IPS-11a (cell line): ENCODE data around the gene TCF7L2.

ENCODE experiments used
- H3K4me3 ChIP-seq: one replicate; pipeline ENCODE4 v1.5.1; 2013; ENCODE audit warnings: low read depth, low read length, control low read depth

The TCF7L2 gene

DNA sequence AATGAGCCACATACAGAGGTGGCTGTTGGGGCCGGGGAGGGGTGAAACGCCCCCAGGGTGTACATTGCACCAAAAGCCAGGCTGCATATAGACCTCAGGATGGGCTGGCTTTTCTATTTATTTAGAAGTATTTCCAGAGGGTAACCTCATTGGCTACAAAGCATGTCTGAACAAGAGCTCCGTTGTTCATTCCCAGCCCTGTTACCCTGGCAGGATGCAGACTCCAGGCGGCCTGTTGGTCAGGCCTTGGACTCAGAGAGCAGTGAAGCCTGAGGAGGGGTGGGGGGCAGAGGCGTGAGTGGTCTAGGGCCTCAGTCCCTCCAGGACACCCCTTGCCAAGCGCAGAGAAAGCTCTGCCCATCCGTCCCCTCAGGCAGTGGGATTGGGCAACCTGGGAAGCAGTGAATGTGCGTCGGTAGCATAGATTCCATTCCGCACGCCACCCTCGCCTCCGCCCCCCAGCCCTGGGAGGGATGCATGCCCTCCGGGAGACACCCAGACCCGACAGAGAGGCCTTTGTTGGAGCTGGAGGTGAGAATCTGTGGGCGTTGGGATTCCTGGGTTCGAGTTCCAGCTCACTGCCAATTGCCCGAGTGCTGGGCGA lies 41.9 kb downstream of the TCF7L2 start:
- H3K4me3 ChIP-seq = no peak overlapping the region

DNA sequence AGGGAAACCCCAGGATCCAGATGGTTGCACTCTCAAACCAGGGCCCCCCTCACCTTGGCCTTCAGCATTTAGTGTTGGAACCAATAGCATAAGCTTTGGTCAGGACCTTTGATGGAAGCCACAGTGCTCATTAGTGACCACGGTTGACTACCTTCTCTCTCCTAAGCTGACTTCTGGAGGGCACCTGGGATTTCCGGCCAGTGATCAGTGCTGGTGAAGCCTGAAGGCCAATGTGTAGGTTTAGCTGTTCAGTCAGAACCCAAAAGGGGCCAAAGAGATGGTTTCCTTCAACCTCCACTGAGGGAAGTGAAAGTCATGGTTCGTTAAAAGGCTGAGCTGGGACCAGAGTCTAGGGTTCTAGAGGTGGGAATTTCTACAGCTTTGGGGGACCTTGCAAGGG lies 46.4 kb downstream of the TCF7L2 start:
- H3K4me3 ChIP-seq = no peak overlapping the region

DNA sequence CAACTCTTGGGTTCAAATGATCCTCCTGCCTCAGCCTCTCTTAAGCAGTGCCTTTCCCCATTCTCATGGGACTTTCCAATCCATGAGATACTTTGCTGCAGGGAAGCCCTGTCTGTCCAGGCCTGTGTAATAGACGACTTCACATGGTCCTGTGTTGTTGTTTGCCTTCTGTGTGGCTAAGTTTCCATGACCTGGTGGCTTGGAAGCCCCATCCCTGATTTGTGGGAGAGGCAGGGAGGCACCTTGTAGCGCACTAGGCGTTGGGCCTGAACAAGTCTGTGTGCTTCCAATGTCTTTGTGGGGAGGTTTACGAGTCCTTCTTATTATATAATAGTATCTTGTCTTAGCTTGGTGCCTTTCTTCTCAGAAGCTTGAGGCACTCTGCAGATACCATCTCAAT lies 49.1 kb downstream of the TCF7L2 start:
- no peak overlapping the region for H3K4me3 ChIP-seq

- H3K4me3 ChIP-seq = no peak overlapping the region
Observed at GRCh38 chr10:113000442-113000841, 50.4 kb downstream of the TCF7L2 start.

DNA sequence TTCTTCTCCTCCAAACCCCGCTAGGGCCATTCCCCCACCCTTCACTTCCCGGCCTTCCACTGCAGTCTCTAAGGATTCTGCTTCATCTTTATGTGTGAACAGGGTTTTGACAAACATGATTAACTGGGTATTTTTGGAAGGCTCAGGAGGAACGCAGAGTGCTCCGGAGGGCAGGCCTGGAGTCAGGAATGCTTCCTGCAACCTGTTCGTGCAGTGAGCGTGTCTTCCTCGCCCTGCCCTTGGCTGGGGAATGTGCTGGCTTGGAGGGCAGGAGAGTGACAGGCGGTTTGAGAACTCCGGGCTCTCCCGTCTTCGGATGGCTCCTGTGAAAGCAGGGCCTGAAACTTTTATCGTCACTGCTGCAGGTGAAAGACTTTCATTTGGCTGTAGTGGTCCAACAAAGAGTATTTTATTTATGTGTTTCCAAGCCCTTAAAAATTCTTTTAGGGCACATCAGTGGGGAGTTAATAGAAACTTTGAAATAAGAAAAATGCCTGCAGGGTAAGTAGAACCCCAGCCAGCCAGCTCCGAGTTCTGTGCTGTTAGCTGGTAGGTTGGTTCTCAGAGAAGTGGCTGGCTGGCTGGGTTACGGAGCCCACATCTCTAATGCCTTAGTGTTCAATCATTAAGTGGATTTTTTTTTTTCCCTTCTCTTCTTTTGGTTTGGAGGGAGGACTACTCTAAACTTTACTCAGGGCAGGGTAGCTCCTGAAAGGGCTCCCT lies 51.0 kb downstream of the TCF7L2 start:
- no peak overlapping the region for H3K4me3 ChIP-seq

DNA sequence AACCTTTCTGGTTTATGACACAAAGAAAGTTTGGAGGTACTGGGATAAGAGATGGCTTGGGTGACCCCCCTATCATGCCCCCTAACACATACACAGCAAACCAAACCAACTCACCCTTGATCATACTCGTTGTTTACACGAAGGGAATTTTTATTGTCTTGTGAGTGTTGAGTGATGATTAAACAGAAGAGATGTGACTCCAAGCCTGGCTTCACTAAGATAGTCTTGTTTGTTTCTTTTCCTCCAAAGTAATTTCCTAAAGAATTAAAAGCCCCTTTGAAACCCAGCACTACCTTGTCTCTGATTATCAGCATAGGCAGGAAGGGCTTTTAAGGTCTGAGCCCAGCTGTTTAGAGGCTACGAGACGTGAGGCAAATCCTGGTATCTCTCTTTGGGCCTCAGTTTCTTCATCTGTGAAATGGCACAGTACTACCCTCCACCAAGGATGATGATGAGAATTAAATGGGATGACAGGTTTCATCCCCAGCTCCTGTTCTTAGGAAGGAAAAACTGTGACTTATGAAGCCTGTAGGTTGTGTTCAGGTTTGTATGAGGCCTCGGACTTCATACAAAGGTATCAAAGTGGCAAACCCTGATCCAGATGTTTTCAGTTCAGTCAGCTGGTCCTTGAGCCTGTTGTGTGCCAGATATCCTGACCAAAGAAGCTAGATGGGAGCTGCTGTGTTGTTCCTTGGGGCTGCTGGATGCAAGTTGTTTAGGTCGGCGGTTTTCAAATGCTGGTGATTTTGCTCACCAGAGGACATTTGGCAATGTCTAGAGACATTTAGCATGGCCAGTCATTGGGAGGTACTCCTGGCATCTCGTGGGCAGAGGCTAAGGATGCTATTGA lies 51.8 kb downstream of the TCF7L2 start:
- H3K4me3 ChIP-seq = no peak overlapping the region

DNA sequence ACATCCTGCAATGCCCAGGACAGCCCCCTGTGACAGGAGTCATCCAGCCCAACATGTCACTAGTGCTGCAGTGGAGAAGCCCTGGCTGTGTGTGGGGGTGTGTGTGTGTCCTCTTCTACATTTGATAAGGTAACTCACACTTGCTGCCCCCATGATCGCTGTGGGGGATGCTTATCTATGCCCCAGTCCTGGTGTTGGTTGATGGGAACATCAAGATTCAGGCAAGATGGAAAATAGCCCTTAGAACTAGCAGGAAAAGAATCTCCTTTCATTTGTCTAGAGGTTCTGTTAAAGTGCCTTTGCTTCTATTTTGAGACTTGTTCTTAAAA lies 52.4 kb downstream of the TCF7L2 start:
- no peak overlapping the region for H3K4me3 ChIP-seq

DNA sequence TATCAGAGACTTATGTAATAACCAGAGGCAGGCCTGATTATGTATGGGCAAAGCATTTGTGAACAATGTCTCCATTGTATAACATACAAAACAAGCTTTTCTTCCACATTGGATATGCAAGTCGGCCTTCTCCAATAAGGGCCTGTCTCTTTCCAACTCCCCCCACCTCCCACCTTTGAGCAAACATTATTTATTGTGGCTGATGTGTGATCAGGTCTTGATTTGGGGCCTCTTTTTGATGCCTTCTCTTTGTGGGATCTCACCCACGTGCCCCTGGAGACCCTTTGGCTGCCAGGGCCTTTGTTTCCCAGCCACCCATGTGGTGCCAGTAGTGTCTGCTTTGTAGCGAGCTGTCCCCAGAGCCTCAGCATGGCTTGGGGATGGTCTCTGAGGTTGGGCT lies 53.0 kb downstream of the TCF7L2 start:
- no peak overlapping the region for H3K4me3 ChIP-seq

GRCh38 chr10:113004069-113004618 lies 54.1 kb downstream of the TCF7L2 start:
- no peak overlapping the region for H3K4me3 ChIP-seq

GRCh38 chr10:113005380-113005779 lies 55.3 kb downstream of the TCF7L2 start:
- no peak overlapping the region for H3K4me3 ChIP-seq

- no peak overlapping the region for H3K4me3 ChIP-seq
Observed at GRCh38 chr10:113006656-113007342, 56.8 kb downstream of the TCF7L2 start.

DNA sequence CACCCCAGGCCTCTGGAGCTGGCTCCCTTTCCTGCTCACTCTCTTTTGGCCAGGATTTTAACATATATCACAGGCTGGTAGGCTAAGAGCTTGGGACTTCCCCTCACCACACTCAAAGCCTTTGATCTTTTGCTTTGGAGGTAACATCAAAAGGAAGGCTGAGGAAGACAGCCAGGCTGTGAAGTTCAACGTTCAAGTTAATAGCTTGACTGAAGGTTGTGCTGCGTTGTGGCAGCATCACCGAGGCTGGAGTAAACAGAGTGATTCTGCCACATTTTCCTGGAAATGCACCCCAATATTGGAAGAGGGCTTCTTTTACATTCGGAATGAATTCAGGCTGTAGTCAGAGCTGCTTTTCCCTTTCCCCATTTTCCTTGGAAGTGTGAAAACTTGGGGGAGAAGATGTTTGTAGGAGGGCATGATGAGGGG lies 57.3 kb downstream of the TCF7L2 start:
- no peak overlapping the region for H3K4me3 ChIP-seq

GRCh38 chr10:113007821-113008220 lies 57.8 kb downstream of the TCF7L2 start:
- no peak overlapping the region for H3K4me3 ChIP-seq

- no peak overlapping the region for H3K4me3 ChIP-seq
Observed at GRCh38 chr10:113011592-113012374, 61.7 kb downstream of the TCF7L2 start.

GRCh38 chr10:113015201-113015600 lies 65.2 kb downstream of the TCF7L2 start:
- H3K4me3 ChIP-seq = no peak overlapping the region

DNA sequence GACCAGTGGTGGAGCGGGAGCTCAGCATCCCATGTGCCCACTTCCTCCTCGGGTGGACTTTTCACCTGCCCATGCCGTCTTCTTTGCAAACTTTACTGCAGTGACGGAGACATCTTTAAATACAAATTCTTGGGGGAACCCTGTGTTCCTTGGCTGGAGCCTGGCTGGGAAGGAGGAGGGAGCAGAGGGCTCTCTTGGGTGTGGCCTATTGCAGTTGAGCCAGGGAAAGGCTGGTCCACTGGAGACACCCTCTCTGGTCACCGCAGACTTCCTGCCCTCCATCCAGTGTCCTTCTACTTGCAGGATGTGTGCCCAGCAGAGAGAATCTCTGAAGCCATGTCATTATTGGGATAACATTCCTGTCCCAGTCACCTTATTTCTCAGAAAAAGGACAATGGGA lies 67.3 kb downstream of the TCF7L2 start:
- no peak overlapping the region for H3K4me3 ChIP-seq

DNA sequence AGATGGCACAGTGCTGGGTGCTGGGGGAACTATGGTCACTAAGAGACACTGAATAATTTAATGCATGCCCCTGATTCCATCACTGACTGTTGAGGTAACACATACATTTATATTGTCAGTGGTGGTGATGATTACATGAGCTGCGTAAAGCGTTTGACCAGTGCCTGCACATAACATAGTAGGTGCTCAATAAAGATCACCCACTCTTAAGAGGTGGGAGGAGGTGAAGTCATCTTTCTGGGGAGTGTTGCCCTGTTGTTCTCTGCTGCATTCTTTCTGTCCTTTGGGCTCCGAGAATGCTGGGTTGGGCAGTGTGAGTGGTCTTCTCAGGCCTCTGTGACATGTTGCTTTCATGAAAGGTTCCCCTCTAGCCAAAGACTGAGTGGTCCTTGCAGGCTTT lies 68.0 kb downstream of the TCF7L2 start:
- H3K4me3 ChIP-seq = no peak overlapping the region

- H3K4me3 ChIP-seq = no peak overlapping the region
Observed at GRCh38 chr10:113019096-113019495, 69.0 kb downstream of the TCF7L2 start.

DNA sequence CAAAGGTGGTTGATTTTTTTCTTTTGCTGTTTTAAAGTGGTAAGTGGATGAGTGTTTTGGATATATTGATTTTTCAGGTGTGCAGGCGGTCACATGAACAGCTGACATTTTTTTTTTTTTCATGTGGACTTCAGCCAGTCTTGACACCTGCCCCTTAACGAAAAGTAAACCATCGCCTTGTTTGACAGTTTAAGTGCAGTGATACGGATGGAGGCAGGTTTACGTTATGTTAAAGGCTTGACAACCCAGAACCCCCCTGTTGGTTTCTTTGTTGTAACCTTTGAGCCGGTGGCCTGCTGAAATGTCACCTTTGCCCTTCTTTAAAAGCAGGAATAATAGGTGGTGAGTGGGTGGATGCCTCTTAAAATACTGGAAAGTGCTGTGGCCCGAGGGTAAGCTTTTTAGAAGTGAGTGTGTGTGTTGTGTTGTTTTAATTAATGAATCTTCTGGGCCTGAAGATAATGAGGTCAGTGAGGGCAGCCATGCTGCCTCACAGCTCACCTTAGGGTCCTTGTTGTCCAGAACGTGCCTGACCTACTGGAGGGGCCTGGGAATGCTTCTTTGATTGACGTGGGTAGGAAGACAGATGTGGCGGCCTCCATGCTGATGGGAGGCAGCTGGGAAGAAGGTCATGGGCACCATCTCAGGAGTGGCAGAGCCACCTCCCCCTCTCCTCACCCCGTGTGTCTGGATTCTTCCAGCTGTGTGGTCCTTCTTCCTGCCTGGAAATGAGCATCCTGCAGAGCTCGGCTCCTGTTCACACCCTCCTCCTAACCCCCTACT lies 69.8 kb downstream of the TCF7L2 start:
- no peak overlapping the region for H3K4me3 ChIP-seq

GRCh38 chr10:113020475-113020753 lies 70.4 kb downstream of the TCF7L2 start:
- H3K4me3 ChIP-seq = no peak overlapping the region
